ENCODE results near the gene CYB561D2. TPM values are rescaled to one million over a fixed set of nuclear protein-coding genes. Genes with fewer than 3 reads are reported as not detected.

CYB561D2 gene
- total and polyA plus RNA-seq, 2 donors (not counting 1 experiment from before 2014, with no cell fraction given), result 39.5 to 78.9 TPM

GRCh38 chr3:50340147-50340447 lies 10.6 kb upstream of the CYB561D2 start:
- H3K9ac ChIP-seq (ENCODE audit: low read length), result peak overlapping the region; percentile 89
- peaks cover 10% of the 10 kb centered on the region for H4K20me1 ChIP-seq (ENCODE audit: control insufficient read depth, insufficient read depth, low read length, poor library complexity, severe bottlenecking)
- H3K27me3 ChIP-seq (replicated peaks in 1 of 4; ENCODE audit: control extremely low read depth in 1 of 4, control insufficient read depth in 3 of 4, insufficient read depth in 4 of 4, low read length in 3 of 4), result no peaks in the 10 kb centered on the region
- H3K4me3 Mint-ChIP-seq, result peak overlapping the region; percentile 96
- peaks cover 38 to 62% of the 10 kb centered on the region in 2 donors for H3K4me1 ChIP-seq (ENCODE audit: control insufficient read depth in 2 of 2, insufficient read depth in 2 of 2, low read length in 2 of 2)
- peak overlapping the region; percentile 97 to 98 for H3K27ac ChIP-seq (ENCODE audit: low read length in 2 of 2)
- 4% methylated on average over 8 of the region's 9 CpGs for WGBS (ENCODE audit: insufficient coverage)
- H3K9me3 Mint-ChIP-seq (ENCODE audit: insufficient read depth), result no peaks in the 10 kb centered on the region
- DNase-seq (no peak), ATAC-seq (ENCODE audit: low read depth) (no peak)
- ChIA-PET CTCF (interaction anchor here (0.6 to 2.0 kb wide), 4 partner anchors 10 to 1420 kb away, joined by 4 to 14 read pairs (median 4); partner anchors contain the start of genes CYB561D2, NPRL2 and TUSC2), POLR2A (interaction anchor here (0.9 to 6.1 kb wide), 7 partner anchors 11 to 227 kb away, joined by 3 to 96 read pairs (median 6); partner anchors contain the start of genes C3orf18, CYB561D2, HYAL3 and IFRD2)
- H3K27me3 Mint-ChIP-seq, result no peaks in the 10 kb centered on the region
- H3K4me1 Mint-ChIP-seq, result peaks cover 49% of the 10 kb centered on the region
- intact Hi-C loops (cut with micrococcal nuclease), result no loop called here
- H3K4me3 ChIP-seq (ENCODE audit: control extremely low read depth in 1 of 5, extremely low read depth in 1 of 5, insufficient read depth in 1 of 5, low read depth in 2 of 5, low read length in 4 of 5), result peak overlapping the region; percentile 61 to 86 (median 69)
- H3K9me3 ChIP-seq (ENCODE audit: control extremely low read depth in 1 of 3, control insufficient read depth in 2 of 3, insufficient read depth in 1 of 3, low read length in 2 of 3), result no peaks in the 10 kb centered on the region
- peak overlapping the region; percentile 82 for H2AFZ ChIP-seq (ENCODE audit: insufficient read depth, low read depth, low read length, poor library complexity, severe bottlenecking)
- TF ChIP-seq EZH2 (IDR thresholded peaks at IDR 0.05; ENCODE audit: borderline replicate concordance, insufficient read depth, low read depth, low read length, poor library complexity, severe bottlenecking) (no peak), CTCF (IDR thresholded peaks at IDR 0.05) (no peak)
- H3K27ac Mint-ChIP-seq, result peak overlapping the region; percentile 99
- peaks cover 43% of the 10 kb centered on the region for H3K79me2 ChIP-seq (ENCODE audit: control insufficient read depth, insufficient read depth, low read length)
- H3K4me2 ChIP-seq (replicated peaks; ENCODE audit: low read depth, low read length, poor library complexity, severe bottlenecking), result peak overlapping the region; percentile 90
- peaks cover 0 to 10% of the 10 kb centered on the region in 2 experiments for H3K36me3 ChIP-seq (replicated peaks in 1 of 2; ENCODE audit: control extremely low read depth in 1 of 2, control insufficient read depth in 1 of 2, extremely low read depth in 1 of 2, insufficient read depth in 2 of 2, low read length in 1 of 2)

Measured in B cell (primary cell).